Psoas muscle (tissue), 8 donors: ENCODE data around the gene RAPGEF5. TPM values are rescaled to one million over a fixed set of nuclear protein-coding genes. Genes with fewer than 3 reads are reported as not detected.

Source experiments
- ATAC-seq, 4 donors: fragments of 200-7000 bp; cut with Tn5 transposase; one replicate each; pipeline ENCODE4 v1.9.1; 2020; ENCODE audit warnings: moderate library complexity in 3 of 4, mild to moderate bottlenecking in 2 of 4
- DNase-seq, 2 donors: peaks; one replicate each; pipeline ENCODE4 v3.0.0-alpha.2; 2020
- H3K27ac ChIP-seq: fragments of 200-600 bp; one replicate; pipeline ENCODE4 v1.8.0; 2022
- H3K27me3 ChIP-seq, 3 donors: fragments of 200-600 bp in 1 of 3; one replicate each; pipeline versions ENCODE4 v1.6.1 to v1.8.0; 2013 to 2022; ENCODE audit warnings: low read length in 2 of 3, mild to moderate bottlenecking in 2 of 3, moderate library complexity in 1 of 3; ENCODE audit not compliant: insufficient read depth in 3 of 3
- H3K36me3 ChIP-seq, 2 donors: fragments of 200-600 bp in 1 of 2; one replicate each; pipeline versions ENCODE4 v1.6.1 to v1.8.0; 2013 to 2022; ENCODE audit warnings: low read depth in 1 of 2, mild to moderate bottlenecking in 1 of 2, moderate library complexity in 1 of 2; ENCODE audit not compliant: insufficient read depth in 1 of 2
- H3K4me1 ChIP-seq: fragments of 200-600 bp; one replicate; pipeline ENCODE4 v1.8.0; 2022
- H3K4me3 ChIP-seq: fragments of 200-600 bp; one replicate; pipeline ENCODE4 v1.8.0; 2022; ENCODE audit warnings: mild to moderate bottlenecking
- H3K9me3 ChIP-seq: fragments of 200-600 bp; one replicate; pipeline ENCODE4 v1.8.0; 2022
- CTCF ChIP-seq: fragments of 200-600 bp; IDR thresholded peaks from one replicate; pipeline ENCODE4 v1.8.0; 2022; ENCODE audit warnings: antibody characterized with exemption
- WGBS, 3 donors: extraction: QIAGEN DNeasy Blood & Tissue Kit; methylation state at CpG; one replicate each; pipeline versions ENCODE4 v1.1.6 to v1.1.7; 2013; 5-methylcytosine and 5-hydroxymethylcytosine counted together
- intact Hi-C, 2 donors: fragments of 100-400 bp; cut with DNase I; formaldehyde crosslinking; loops; one replicate each; pipeline versions ENCODE4 v1.11.0 to v1.14.2; 2022
- polyA plus RNA-seq, 3 donors: library from polyadenylated mRNA; stranded (reverse); fragments of 200-250 nt; gene quantifications; one replicate each; pipeline ENCODE4 v1.2.3, GENCODE V29; 2013
- total RNA-seq, 4 donors: library from RNA; stranded (reverse); fragmentation: NEBNext Ultra II Directional in 2 of 4; extraction: Animal tissue kit (Norgen Biotek cat#: 25700) in 2 of 4; gene quantifications; one replicate each; pipeline versions ENCODE4 v1.2.1 to v1.2.4, GENCODE V29; 2021 to 2023
- donor health status: healthy with polysubstance abuse.
- donor health status: DM: no; HTN: no; CAD: no; lungs with moderate emphysema.
- donor health status: Bipolar disorder and iron deficiency.
- donor health status: healthy.
- donor health status: DM: yes; HTN: yes; CAD: no.
- donor health status: DM: no; HTN: no; CAD: no.
- donor health status: DM: no; HTN: no; CAD: no.
- donor health status: DM: yes; HTN: yes; CAD: no.

Gene RAPGEF5
- total and polyA plus RNA-seq, 7 donors = 2.6 to 10.8 (median 5.5) TPM

- no peak for ATAC-seq
- no peak for TF ChIP-seq CTCF
- intact Hi-C loops = no loop called here
These were observed 42.1 kb upstream of the RAPGEF5 start for GRCh38 chr7:22399091-22399490.

GRCh38 chr7:22397981-22398380 lies 41.0 kb upstream of the RAPGEF5 start:
- DNase-seq (no peak), ATAC-seq (no peak)
- no peak for TF ChIP-seq CTCF
- no peak overlapping the region for H3K27ac ChIP-seq
- H3K9me3 ChIP-seq = no peaks in the 10 kb centered on the region
- H3K4me3 ChIP-seq = no peak overlapping the region
- H3K4me1 ChIP-seq = no peaks in the 10 kb centered on the region
- WGBS, 3 donors = 23 to 46% (median 32%) methylated on average over 5 of the region's 5 CpGs
- intact Hi-C loops = no loop called here
- H3K27me3 ChIP-seq = no peaks in the 10 kb centered on the region
- no peaks in the 10 kb centered on the region for H3K36me3 ChIP-seq

More at GRCh38 chr7:22399091-22399490, 42.1 kb upstream of the RAPGEF5 start:
- H3K9me3 ChIP-seq = no peaks in the 10 kb centered on the region
- H3K27me3 ChIP-seq = no peaks in the 10 kb centered on the region
- no peaks in the 10 kb centered on the region for H3K36me3 ChIP-seq
- H3K4me3 ChIP-seq = no peak overlapping the region
- no peak overlapping the region for H3K27ac ChIP-seq
- DNase-seq = no peak
- H3K4me1 ChIP-seq = no peaks in the 10 kb centered on the region

GRCh38 chr7:22395222-22395621 lies 38.3 kb upstream of the RAPGEF5 start:
- no peak overlapping the region for H3K27ac ChIP-seq
- TF ChIP-seq CTCF = no peak
- DNase-seq = no peak
- H3K9me3 ChIP-seq = no peaks in the 10 kb centered on the region
- H3K4me3 ChIP-seq = no peak overlapping the region
- H3K36me3 ChIP-seq = no peaks in the 10 kb centered on the region
- ATAC-seq = no peak
- no peaks in the 10 kb centered on the region for H3K27me3 ChIP-seq
- H3K4me1 ChIP-seq = no peaks in the 10 kb centered on the region
- WGBS, 3 donors = 70 to 74% (median 74%) methylated on average over 4 to 6 of the region's 6 CpGs
- intact Hi-C loops = no loop called here

GRCh38 chr7:22394739-22395138 lies 37.8 kb upstream of the RAPGEF5 start:
- TF ChIP-seq CTCF = no peak
- intact Hi-C loops = no loop called here
- Histone ChIP-seq H3K27me3 (no peaks in the 10 kb centered on the region), H3K4me3 (no peak overlapping the region), H3K9me3 (no peaks in the 10 kb centered on the region), H3K36me3 (no peaks in the 10 kb centered on the region), H3K4me1 (no peaks in the 10 kb centered on the region), H3K27ac (no peak overlapping the region)
- 85 to 96% (median 95%) methylated on average over 3 of the region's 3 CpGs for WGBS, 3 donors
- ATAC-seq = no peak
- no peak for DNase-seq

- no peak for ATAC-seq
- no peak for TF ChIP-seq CTCF
- no peak for DNase-seq
- Histone ChIP-seq H3K9me3 (no peaks in the 10 kb centered on the region), H3K4me3 (no peak overlapping the region), H3K36me3 (no peaks in the 10 kb centered on the region), H3K27ac (no peak overlapping the region), H3K27me3 (no peaks in the 10 kb centered on the region), H3K4me1 (no peaks in the 10 kb centered on the region)
- intact Hi-C loops = no loop called here
- WGBS, 3 donors = 77 to 81% (median 79%) methylated on average over 13 of the region's 13 CpGs
These were observed 37.2 kb upstream of the RAPGEF5 start for GRCh38 chr7:22393913-22394729.
